MG63 (cell line): ENCODE results near the gene RRAGD. TPM values are rescaled to one million over a fixed set of nuclear protein-coding genes. Genes with fewer than 3 reads are reported as not detected.

Experiments
- DNase-seq: peaks from one replicate; pipeline ENCODE4 v3.0.0-alpha.2; 2020
- H3K27me3 ChIP-seq: fragments of 250-450 bp; sonication (Bioruptor Pico); 2 replicates; pipeline ENCODE4 v1.5.1; 2020; ENCODE audit warnings: mild to moderate bottlenecking, moderate library complexity
- H3K36me3 ChIP-seq: fragments of 250-450 bp; sonication (Bioruptor Pico); 2 replicates; pipeline ENCODE4 v1.5.1; 2020; ENCODE audit warnings: mild to moderate bottlenecking, moderate library complexity
- H3K4me3 ChIP-seq: fragments of 250-450 bp; sonication (Bioruptor Pico); 2 replicates; pipeline ENCODE4 v1.5.1; 2020; ENCODE audit warnings: mild to moderate bottlenecking, moderate library complexity
- H3K9me3 ChIP-seq: fragments of 250-450 bp; sonication (Bioruptor Pico); 2 replicates; pipeline ENCODE4 v1.5.1; 2020; ENCODE audit warnings: mild to moderate bottlenecking, moderate library complexity
- total RNA-seq: library from RNA; depleted of rRNA; stranded (reverse); fragments of >200 nt; shearing (Covaris generic); gene quantifications from 2 replicates; pipeline ENCODE4 v1.2.3, GENCODE V29; 2014; ENCODE audit warnings: low replicate concordance; rRNA removed

The RRAGD gene, protein sequence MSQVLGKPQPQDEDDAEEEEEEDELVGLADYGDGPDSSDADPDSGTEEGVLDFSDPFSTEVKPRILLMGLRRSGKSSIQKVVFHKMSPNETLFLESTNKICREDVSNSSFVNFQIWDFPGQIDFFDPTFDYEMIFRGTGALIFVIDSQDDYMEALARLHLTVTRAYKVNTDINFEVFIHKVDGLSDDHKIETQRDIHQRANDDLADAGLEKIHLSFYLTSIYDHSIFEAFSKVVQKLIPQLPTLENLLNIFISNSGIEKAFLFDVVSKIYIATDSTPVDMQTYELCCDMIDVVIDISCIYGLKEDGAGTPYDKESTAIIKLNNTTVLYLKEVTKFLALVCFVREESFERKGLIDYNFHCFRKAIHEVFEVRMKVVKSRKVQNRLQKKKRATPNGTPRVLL
- total RNA-seq: 1.1 and 1.8 TPM in 2 replicates

DNA sequence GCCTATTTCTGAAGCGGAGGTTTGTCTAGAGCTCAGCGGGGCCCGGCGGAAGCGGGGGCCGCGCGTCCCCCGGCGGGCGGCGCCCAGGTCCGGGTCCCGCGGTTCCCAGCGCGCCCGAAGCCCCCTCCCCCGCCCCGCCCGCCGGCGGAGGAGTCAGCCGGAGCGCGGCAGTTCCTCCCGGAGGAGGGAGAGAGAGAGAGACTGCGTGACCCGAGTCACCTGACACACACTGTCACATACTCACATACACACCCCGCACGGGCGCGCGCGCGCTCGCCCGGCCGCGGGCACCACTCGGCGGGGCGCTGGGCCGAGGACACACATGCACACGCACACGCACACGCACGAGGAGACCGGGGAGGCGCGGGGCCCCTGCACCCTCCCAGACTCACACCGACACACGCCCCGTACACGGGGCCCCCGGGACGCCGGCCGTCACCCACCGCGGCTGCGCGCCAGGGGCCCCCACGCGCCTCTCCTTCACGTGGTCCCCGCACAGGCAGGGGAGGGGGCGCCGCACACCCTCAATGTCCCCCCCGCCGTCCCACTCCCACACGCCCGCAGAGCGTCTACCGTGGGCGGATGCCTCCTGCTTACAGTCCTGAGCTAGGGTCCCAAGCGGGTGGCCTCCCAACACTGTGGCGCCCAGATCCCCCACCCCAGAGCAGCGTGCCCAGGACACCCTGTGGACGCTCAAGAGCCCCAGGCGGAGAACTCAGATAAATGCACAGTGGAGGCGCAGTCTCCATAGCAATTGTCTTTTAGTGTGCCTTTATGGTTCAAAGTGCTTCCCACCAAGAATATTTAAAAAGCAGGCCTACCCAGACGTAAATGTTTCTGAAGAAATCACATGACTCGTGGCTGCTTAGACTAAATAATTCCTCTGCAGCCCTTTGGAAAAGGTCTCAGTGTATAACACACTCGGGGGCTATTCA is at the start of gene RRAGD:
RRAGD (minus strand) TSS at position 203 of the 935 bp plus-strand sequence. CDS start 280 bp downstream, outside the sequence.
- peak; percentile 42 for DNase-seq
- Histone ChIP-seq H3K27me3 (peaks cover 7% of the 10 kb centered on the region; the same call in 1 of the 2 replicates), H3K4me3 (peak within 1 kb of the TSS; percentile 52), H3K9me3 (no peaks in the 10 kb centered on the region), H3K36me3 (no peaks in the 10 kb centered on the region)

DNA sequence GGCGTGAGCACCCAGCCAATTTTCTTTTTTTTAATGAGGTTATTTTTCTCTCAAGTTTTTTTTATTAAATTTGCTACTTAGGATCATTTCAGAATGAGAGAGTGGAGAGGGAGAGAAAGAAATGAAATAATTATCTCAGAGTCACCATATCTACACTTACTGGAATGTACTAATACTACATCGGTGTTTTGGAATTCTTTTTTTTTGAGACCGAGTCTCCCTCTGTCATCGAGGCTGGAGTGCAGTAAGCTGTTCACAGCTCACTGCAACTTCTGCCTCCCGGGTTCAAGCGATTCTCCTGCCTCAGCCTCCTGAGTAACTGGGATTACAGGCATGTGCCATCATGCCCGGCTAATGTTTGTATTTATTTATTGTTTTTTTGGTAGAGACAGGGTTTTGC is 48.6 kb upstream of the RRAGD start:
- no peak for DNase-seq
- Histone ChIP-seq H3K27me3 (no peaks in the 10 kb centered on the region; the same call in 1 of the 2 replicates), H3K36me3 (no peaks in the 10 kb centered on the region), H3K9me3 (no peaks in the 10 kb centered on the region), H3K4me3 (no peak overlapping the region)

DNA sequence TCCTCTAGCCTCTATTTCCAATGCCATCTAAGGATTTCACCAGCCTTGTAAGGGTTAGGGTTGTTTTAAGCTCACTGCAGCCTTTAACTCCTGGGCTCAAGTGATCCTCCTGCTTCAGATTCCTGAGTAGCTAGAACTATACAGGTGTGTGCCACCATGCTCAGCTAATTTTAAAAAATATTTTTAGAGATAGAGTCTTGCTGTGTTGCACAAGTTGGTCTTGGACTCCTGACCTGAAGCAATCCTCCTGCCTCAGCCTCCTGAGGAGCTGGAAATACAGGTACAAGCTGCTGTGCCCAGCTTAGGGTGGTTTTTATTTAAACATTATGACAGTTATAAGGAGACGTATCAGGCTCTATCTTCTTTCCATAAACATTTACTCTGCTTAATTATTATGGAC is 47.4 kb upstream of the RRAGD start:
- Histone ChIP-seq H3K9me3 (no peaks in the 10 kb centered on the region), H3K36me3 (no peaks in the 10 kb centered on the region), H3K27me3 (no peaks in the 10 kb centered on the region; the same call in 1 of the 2 replicates), H3K4me3 (no peak overlapping the region)
- no peak for DNase-seq

DNA sequence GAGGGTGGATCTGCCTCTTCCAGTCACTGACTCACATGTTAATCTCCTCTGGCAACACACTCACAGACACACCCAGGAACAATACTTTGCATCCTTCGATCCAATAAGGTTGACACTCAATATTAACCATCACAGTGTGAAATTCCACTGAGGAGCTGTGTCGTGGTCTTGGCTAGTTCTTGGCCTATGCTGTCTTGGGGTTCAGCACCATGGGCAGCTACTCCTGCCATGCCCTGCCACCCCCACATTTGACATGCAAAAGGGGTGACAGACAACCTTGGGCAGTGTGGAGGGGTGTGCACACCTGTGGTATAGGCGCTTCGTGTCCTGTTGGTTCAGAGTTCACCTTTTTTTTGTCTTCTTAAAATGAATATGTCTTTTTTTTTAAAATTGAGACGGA is 46.6 kb upstream of the RRAGD start:
- Histone ChIP-seq H3K9me3 (no peaks in the 10 kb centered on the region), H3K4me3 (no peak overlapping the region), H3K27me3 (no peaks in the 10 kb centered on the region), H3K36me3 (no peaks in the 10 kb centered on the region)
- DNase-seq: no peak

DNA sequence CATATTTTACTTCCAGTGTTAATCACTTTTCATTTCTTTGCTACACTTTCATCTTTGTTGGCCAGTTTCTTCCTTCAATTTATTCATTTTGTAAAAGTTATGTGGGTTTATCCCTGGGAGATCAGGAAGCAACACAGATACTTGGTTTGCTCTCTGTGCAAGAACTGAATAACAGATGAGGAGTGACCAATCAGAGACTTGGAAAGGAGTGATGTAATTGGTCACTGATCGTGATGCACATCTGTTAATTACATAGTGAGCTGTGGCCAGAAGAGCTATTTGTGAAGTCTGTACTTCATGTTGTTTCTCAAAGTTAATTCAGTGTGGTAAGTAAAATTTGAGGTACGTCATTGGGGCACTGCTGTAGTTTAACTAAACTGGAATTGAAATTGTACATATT is 42.2 kb upstream of the RRAGD start:
- Histone ChIP-seq H3K9me3 (no peaks in the 10 kb centered on the region), H3K36me3 (no peaks in the 10 kb centered on the region), H3K27me3 (no peaks in the 10 kb centered on the region), H3K4me3 (no peak overlapping the region)
- DNase-seq: no peak

DNA sequence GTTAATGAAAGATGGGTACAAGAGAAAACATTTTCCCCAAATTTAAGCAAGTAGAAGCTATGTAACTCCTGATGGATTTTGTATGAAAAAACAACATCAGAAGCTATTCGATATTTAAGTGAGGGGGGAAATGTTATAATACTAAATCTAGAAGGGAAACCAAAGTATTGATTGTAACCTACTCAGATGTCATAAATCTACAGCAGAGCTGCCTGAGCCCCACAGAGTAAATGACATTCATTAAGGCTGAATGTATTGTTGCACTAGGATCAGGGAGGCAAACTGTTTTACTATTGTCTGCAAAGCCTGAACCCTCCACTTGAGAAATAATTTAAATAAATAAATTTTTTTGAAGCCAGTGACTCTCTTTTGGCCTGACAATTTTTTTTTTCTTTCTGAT is 40.2 kb upstream of the RRAGD start:
- H3K27me3 ChIP-seq: no peaks in the 10 kb centered on the region
- no peaks in the 10 kb centered on the region for H3K9me3 ChIP-seq
- H3K4me3 ChIP-seq: no peak overlapping the region
- DNase-seq: no peak
- no peaks in the 10 kb centered on the region for H3K36me3 ChIP-seq

DNA sequence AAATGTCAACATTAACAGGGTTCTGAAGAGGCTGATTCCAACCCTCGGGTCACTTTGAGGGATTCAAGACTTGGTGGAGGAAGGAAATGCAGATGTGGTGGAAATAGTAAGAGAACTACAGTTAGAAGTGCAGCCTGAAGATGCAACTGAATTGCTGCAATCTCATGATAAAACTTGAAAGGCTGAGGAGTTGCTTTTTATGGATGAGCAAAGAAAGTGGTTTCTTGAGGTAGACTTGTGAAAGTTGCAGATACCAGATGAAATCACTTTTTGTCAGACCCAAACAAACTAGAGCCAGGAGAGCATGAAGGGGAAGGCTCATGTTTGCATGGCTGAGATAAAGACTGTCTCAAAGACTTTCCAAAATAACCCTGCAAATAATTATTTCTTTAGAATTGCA is 37.1 kb upstream of the RRAGD start:
- DNase-seq: no peak
- Histone ChIP-seq H3K4me3 (no peak overlapping the region), H3K36me3 (no peaks in the 10 kb centered on the region)

DNA sequence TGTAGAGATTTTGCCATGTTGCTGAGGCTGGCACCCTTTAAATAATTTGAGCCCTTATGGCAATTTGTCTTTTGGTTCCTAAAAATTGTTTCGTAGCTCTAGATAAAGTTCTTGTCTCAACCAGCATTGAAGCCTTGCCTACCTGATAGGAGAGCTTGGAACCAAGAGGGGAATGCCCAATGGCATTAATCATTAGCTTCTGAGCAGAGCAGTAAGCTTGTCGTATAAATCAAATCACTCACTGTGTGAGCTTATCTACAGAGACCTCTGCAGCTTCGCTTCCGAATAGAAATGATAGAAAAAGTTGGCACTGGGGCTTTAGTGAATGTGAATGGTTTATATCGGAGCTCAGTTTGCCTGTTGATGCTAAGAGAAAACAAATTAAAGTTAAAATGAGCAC is 31.6 kb upstream of the RRAGD start:
- no peak for DNase-seq
- no peaks in the 10 kb centered on the region for H3K27me3 ChIP-seq
- H3K9me3 ChIP-seq: no peaks in the 10 kb centered on the region
- H3K36me3 ChIP-seq: no peaks in the 10 kb centered on the region
- H3K4me3 ChIP-seq: no peak overlapping the region

More for the DNA sequence above, 37.1 kb upstream of the RRAGD start:
- no peaks in the 10 kb centered on the region for H3K9me3 ChIP-seq
- H3K27me3 ChIP-seq: no peaks in the 10 kb centered on the region

DNA sequence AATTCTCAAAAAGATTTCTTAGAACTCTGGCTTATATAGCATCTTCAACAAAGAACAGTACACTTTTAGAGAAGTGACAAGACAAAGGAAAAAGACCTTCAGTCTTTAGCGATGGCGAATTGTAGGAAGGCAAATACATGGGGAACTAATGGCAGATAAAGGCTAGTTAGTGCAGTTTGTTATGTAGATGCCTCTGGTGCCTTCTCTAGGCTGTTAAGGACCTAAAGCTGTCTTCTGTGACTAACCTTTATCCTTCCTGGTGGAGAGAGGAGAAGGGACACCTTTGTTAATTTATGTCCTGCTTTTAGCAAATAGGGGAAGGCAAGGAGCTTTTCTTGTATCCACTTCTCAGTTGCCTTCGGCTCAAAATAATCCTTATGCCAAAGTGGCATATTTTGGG is 28.1 kb upstream of the RRAGD start:
- H3K27me3 ChIP-seq: no peaks in the 10 kb centered on the region
- DNase-seq: no peak
- no peaks in the 10 kb centered on the region for H3K36me3 ChIP-seq
- H3K4me3 ChIP-seq: no peak overlapping the region
- H3K9me3 ChIP-seq: no peaks in the 10 kb centered on the region

DNA sequence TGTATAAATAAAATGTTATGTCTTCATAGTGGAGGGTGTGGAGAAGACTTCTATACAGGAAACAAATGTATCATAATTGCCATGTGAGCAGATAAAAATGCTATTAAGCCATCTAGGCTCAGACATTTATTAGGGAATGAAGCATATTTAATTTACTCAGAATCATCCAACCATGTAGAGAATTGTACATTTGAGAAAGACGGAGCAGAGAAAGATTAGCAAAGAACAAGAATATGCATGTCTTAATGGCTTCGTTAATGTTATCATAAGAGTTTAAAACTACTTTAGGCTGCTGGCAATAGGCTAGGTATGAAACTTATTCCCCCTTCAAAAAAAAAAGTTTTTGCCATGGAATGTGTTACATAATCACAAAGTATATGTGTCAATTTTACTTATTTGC is 26.9 kb upstream of the RRAGD start:
- DNase-seq: no peak

DNA sequence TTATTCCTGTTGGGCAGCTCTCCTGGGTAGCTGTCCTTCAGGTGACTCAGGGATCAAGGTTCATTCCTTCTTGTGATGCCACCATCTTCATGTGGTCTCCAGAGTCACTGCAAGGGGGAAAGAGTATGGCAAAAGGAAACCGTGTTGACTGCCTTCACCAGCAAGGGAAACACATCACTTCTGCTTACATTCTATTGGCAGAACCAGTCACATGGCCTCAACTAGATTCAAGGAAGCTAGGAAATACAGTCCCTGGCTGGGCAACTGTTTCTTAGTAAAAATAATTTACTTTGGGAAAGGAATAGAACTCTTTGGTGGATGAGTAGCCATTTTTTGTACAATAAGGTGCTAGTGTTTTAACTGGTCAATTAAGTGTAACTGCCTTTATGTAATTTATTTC is 26.2 kb upstream of the RRAGD start:
- no peaks in the 10 kb centered on the region for H3K9me3 ChIP-seq
- H3K4me3 ChIP-seq: no peak overlapping the region
- no peak for DNase-seq
- peaks cover 5% of the 10 kb centered on the region for H3K27me3 ChIP-seq
- H3K36me3 ChIP-seq: no peaks in the 10 kb centered on the region

More for the DNA sequence above, 26.9 kb upstream of the RRAGD start:
- Histone ChIP-seq H3K36me3 (no peaks in the 10 kb centered on the region), H3K9me3 (no peaks in the 10 kb centered on the region), H3K4me3 (no peak overlapping the region), H3K27me3 (no peaks in the 10 kb centered on the region)

DNA sequence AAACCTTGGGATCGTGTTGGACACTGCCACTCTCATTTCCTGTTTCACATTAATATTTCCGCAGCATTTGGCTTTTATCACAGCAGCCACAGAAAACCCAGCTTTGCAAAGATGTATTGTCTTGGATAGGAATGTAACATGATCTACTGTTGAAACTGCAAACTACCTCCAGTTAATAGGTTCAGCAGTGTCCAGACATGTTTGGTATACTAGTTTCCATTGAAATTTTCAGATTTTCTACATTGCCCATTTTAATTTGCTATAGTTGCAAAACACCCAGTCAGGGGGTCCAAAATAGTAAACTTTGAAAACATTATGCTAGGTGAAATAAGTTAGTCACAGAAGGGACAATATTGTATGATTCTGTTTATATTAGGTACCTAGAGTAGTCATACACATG is 24.2 kb upstream of the RRAGD start:
- Histone ChIP-seq H3K9me3 (no peaks in the 10 kb centered on the region), H3K36me3 (no peaks in the 10 kb centered on the region), H3K4me3 (no peak overlapping the region), H3K27me3 (peaks cover 6% of the 10 kb centered on the region)
- DNase-seq: no peak

DNA sequence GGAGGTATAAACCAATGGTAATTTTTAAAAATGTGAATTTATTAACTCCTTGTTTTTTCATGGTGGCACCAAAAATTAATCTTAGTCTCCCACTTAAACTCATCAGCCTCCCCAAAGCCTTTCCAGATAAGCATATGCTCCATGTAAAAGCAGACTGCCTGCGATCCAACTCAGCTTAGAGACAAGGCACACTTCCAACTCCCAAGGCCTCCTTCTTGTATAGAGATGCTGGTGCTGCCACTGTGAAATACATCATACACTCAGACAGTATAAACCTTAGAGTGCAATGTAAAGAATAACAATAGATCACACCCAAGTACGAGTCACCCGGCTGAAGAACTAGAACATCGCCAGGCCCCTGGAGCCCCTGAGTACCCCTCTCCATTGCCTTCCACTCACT is 22.9 kb upstream of the RRAGD start:
- Histone ChIP-seq H3K36me3 (no peaks in the 10 kb centered on the region), H3K27me3 (peaks cover 6% of the 10 kb centered on the region), H3K9me3 (no peaks in the 10 kb centered on the region), H3K4me3 (no peak overlapping the region)
- DNase-seq: no peak

DNA sequence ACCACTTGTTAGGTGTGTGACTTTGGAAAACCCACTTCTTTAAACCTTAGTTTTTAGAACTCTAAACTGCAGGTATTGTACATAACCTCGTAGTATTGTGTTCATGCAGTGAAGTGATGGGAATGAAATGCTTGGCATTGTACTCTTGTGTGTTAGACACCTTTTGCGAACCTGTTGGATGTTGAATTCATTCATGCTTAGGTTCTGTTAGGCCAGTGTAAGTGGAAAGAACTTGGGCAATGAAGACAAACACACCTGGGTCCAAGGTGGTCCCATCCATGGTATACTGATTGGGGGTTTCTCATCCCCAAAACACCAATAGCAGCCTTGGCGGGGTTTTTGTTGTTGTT is 22.1 kb upstream of the RRAGD start:
- Histone ChIP-seq H3K4me3 (no peak overlapping the region), H3K27me3 (peaks cover 6% of the 10 kb centered on the region), H3K36me3 (no peaks in the 10 kb centered on the region), H3K9me3 (no peaks in the 10 kb centered on the region)
- no peak for DNase-seq

DNA sequence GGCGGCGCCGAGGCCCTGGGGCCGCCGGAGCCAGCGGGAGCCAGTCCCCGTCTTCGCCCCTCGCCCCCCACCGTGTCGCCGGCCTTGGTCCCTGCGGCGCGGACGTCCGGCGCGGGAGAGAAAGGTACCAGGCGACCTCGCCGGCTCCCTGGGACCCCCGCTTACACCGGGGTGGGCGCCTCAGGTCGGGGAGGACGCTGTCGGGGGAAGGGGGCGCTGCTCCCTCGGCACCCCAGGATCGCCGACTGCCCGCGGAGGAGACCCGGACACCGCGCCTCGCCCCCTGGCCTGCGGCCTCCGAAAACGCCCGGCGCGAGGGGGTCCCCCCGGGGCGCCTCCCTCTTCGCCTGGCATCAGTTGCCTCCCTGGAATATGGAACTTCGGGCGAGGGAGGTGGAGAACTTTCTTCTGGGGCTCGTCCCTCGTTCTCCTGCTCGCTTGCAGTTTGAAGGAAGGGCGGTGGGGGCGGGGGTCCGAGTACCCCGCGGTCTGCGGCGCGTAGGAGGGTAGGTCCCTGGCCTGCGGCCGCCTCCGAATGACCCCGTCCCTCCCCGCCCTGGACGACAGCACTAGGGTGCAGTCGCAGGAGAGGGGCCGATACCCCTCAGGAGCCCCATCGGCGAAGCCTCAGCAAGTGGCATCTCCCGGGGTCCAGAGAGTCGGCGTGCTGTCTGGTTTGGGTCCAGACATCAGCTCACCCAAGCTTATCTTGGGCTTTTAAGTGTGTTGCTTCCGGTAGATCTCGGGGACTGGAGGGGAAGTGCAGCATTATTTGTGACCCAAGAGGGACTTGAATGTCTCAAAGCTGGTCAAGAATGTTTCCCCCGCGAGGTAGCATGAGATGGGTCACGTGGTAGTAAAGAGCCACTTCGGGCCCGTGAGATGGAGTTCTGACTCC is 21.4 kb upstream of the RRAGD start:
- peak overlapping the region; percentile 39 for H3K4me3 ChIP-seq
- no peaks in the 10 kb centered on the region for H3K9me3 ChIP-seq
- no peak for DNase-seq
- H3K36me3 ChIP-seq: no peaks in the 10 kb centered on the region
- H3K27me3 ChIP-seq: peaks cover 6% of the 10 kb centered on the region

DNA sequence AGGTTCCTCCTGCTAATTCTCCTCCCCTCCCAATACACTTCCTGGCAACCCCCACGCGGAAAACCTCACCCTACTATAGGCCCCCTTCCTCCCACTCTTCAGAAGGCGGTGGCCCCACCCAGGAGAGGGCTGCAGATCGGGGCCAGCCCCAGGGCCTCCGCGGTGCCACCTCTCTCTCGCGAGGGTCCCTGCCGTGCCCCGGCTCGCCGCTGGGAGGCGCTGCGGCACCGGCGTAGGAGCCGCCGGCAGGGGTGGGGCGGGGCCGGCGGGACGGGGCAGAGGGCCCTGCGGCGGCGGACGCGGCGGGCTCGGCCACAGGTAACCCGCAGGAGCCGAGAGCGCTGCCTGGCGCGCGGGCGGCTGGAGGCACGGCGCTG is 20.8 kb upstream of the RRAGD start, which contains the start of gene ANKRD6:
ANKRD6 (plus strand) TSS at position 278 of the 377 bp plus-strand sequence. CDS start 133,825 bp downstream, outside the sequence.
- peaks cover 6% of the 10 kb centered on the region for H3K27me3 ChIP-seq
- no peaks in the 10 kb centered on the region for H3K36me3 ChIP-seq
- H3K4me3 ChIP-seq: peak within 1 kb of the TSS; percentile 39
- no peaks in the 10 kb centered on the region for H3K9me3 ChIP-seq
- peak; percentile 57 for DNase-seq
